Measurements from ENCODE around the gene TRIO. TPM values are rescaled to one million over a fixed set of nuclear protein-coding genes. Genes with fewer than 3 reads are reported as not detected.

The TRIO gene
- total and polyA plus RNA-seq, 2 donors = 35.8 to 233 TPM

GRCh38 chr5:14112998-14113652 lies 30.0 kb upstream of the TRIO start:
- 77% methylated on average over 5 of the region's 5 CpGs for WGBS
- H3K4me1 ChIP-seq (ENCODE audit: insufficient read depth) = no peaks in the 10 kb centered on the region
- H3K27ac ChIP-seq (ENCODE audit: low read depth) = no peak overlapping the region
- no peaks in the 10 kb centered on the region for H3K36me3 ChIP-seq (ENCODE audit: insufficient read depth)
- no peak for DNase-seq (ENCODE audit: extremely low spot score)
- no peak overlapping the region for H3K4me3 ChIP-seq (ENCODE audit: low read depth, low read length)

- DNase-seq (ENCODE audit: extremely low spot score) = no peak
- H3K36me3 ChIP-seq (ENCODE audit: insufficient read depth) = no peaks in the 10 kb centered on the region
- no peak overlapping the region for H3K27ac ChIP-seq (ENCODE audit: low read depth)
- H3K4me1 ChIP-seq (ENCODE audit: insufficient read depth) = no peaks in the 10 kb centered on the region
- H3K4me3 ChIP-seq (ENCODE audit: low read depth, low read length) = no peak overlapping the region
- 86% methylated on average over 4 of the region's 4 CpGs for WGBS
Observed at GRCh38 chr5:14114615-14115251, 28.4 kb upstream of the TRIO start.

GRCh38 chr5:14115323-14115895 lies 27.7 kb upstream of the TRIO start:
- WGBS = 91% methylated on average over 7 of the region's 7 CpGs

GRCh38 chr5:14118551-14119320 lies 24.4 kb upstream of the TRIO start:
- 73% methylated on average over 15 of the region's 15 CpGs for WGBS
- no peak overlapping the region for H3K4me3 ChIP-seq (ENCODE audit: low read depth, low read length)
- no peak for DNase-seq (ENCODE audit: extremely low spot score)
- H3K4me1 ChIP-seq (ENCODE audit: insufficient read depth) = no peaks in the 10 kb centered on the region
- H3K36me3 ChIP-seq (ENCODE audit: insufficient read depth) = no peaks in the 10 kb centered on the region
- H3K27ac ChIP-seq (ENCODE audit: low read depth) = no peak overlapping the region

More at GRCh38 chr5:14115323-14115895, 27.7 kb upstream of the TRIO start:
- DNase-seq (ENCODE audit: extremely low spot score) = no peak
- Histone ChIP-seq H3K4me1 (ENCODE audit: insufficient read depth) (no peaks in the 10 kb centered on the region), H3K36me3 (ENCODE audit: insufficient read depth) (no peaks in the 10 kb centered on the region), H3K4me3 (ENCODE audit: low read depth, low read length) (no peak overlapping the region), H3K27ac (ENCODE audit: low read depth) (no peak overlapping the region)

GRCh38 chr5:14120176-14120575 lies 23.0 kb upstream of the TRIO start:
- WGBS = 92% methylated on average over 4 of the region's 4 CpGs
- no peak overlapping the region for H3K4me3 ChIP-seq (ENCODE audit: low read depth, low read length)

GRCh38 chr5:14121552-14121951 lies 21.6 kb upstream of the TRIO start:
- Histone ChIP-seq H3K4me3 (ENCODE audit: low read depth, low read length) (no peak overlapping the region), H3K27ac (ENCODE audit: low read depth) (no peak overlapping the region), H3K36me3 (ENCODE audit: insufficient read depth) (no peaks in the 10 kb centered on the region), H3K4me1 (ENCODE audit: insufficient read depth) (no peaks in the 10 kb centered on the region)
- no peak for DNase-seq (ENCODE audit: extremely low spot score)
- 95% methylated on average over 1 of the region's 1 CpG for WGBS

More at GRCh38 chr5:14120176-14120575, 23.0 kb upstream of the TRIO start:
- DNase-seq (ENCODE audit: extremely low spot score) = no peak
- H3K36me3 ChIP-seq (ENCODE audit: insufficient read depth) = no peaks in the 10 kb centered on the region
- no peak overlapping the region for H3K27ac ChIP-seq (ENCODE audit: low read depth)
- no peaks in the 10 kb centered on the region for H3K4me1 ChIP-seq (ENCODE audit: insufficient read depth)

- H3K36me3 ChIP-seq (ENCODE audit: insufficient read depth) = no peaks in the 10 kb centered on the region
- no peak for DNase-seq (ENCODE audit: extremely low spot score)
- 86% methylated on average over 4 of the region's 4 CpGs for WGBS
- H3K4me1 ChIP-seq (ENCODE audit: insufficient read depth) = no peaks in the 10 kb centered on the region
- no peak overlapping the region for H3K4me3 ChIP-seq (ENCODE audit: low read depth, low read length)
- no peak overlapping the region for H3K27ac ChIP-seq (ENCODE audit: low read depth)
Observed at GRCh38 chr5:14122089-14122488, 21.1 kb upstream of the TRIO start.

GRCh38 chr5:14123551-14123950 lies 19.6 kb upstream of the TRIO start:
- H3K4me3 ChIP-seq (ENCODE audit: low read depth, low read length) = no peak overlapping the region
- H3K36me3 ChIP-seq (ENCODE audit: insufficient read depth) = no peaks in the 10 kb centered on the region
- no peak for DNase-seq (ENCODE audit: extremely low spot score)
- WGBS = 97% methylated on average over 4 of the region's 4 CpGs
- no peaks in the 10 kb centered on the region for H3K4me1 ChIP-seq (ENCODE audit: insufficient read depth)
- no peak overlapping the region for H3K27ac ChIP-seq (ENCODE audit: low read depth)

GRCh38 chr5:14123974-14124482 lies 19.1 kb upstream of the TRIO start:
- Histone ChIP-seq H3K36me3 (ENCODE audit: insufficient read depth) (no peaks in the 10 kb centered on the region), H3K4me1 (ENCODE audit: insufficient read depth) (no peaks in the 10 kb centered on the region), H3K27ac (ENCODE audit: low read depth) (no peak overlapping the region), H3K4me3 (ENCODE audit: low read depth, low read length) (no peak overlapping the region)
- DNase-seq (ENCODE audit: extremely low spot score) = no peak
- 94% methylated on average over 5 of the region's 5 CpGs for WGBS

- 84% methylated on average over 1 of the region's 1 CpG for WGBS
- Histone ChIP-seq H3K36me3 (ENCODE audit: insufficient read depth) (no peaks in the 10 kb centered on the region), H3K27ac (ENCODE audit: low read depth) (no peak overlapping the region), H3K4me3 (ENCODE audit: low read depth, low read length) (no peak overlapping the region), H3K4me1 (ENCODE audit: insufficient read depth) (no peaks in the 10 kb centered on the region)
- DNase-seq (ENCODE audit: extremely low spot score) = no peak
Observed at GRCh38 chr5:14125262-14125661, 17.9 kb upstream of the TRIO start.

GRCh38 chr5:14127587-14127986 lies 15.6 kb upstream of the TRIO start:
- 69% methylated on average over 3 of the region's 3 CpGs for WGBS
- H3K4me3 ChIP-seq (ENCODE audit: low read depth, low read length) = no peak overlapping the region
- no peak for DNase-seq (ENCODE audit: extremely low spot score)
- H3K36me3 ChIP-seq (ENCODE audit: insufficient read depth) = no peaks in the 10 kb centered on the region
- H3K4me1 ChIP-seq (ENCODE audit: insufficient read depth) = no peaks in the 10 kb centered on the region
- H3K27ac ChIP-seq (ENCODE audit: low read depth) = no peak overlapping the region

- Histone ChIP-seq H3K36me3 (ENCODE audit: insufficient read depth) (no peaks in the 10 kb centered on the region), H3K4me1 (ENCODE audit: insufficient read depth) (no peaks in the 10 kb centered on the region), H3K27ac (ENCODE audit: low read depth) (no peak overlapping the region), H3K4me3 (ENCODE audit: low read depth, low read length) (no peak overlapping the region)
- no peak for DNase-seq (ENCODE audit: extremely low spot score)
Observed at GRCh38 chr5:14128079-14128478, 15.1 kb upstream of the TRIO start.

- Histone ChIP-seq H3K27ac (ENCODE audit: low read depth) (no peak overlapping the region), H3K36me3 (ENCODE audit: insufficient read depth) (no peaks in the 10 kb centered on the region), H3K4me1 (ENCODE audit: insufficient read depth) (no peaks in the 10 kb centered on the region), H3K4me3 (ENCODE audit: low read depth, low read length) (no peak overlapping the region)
- WGBS = 89% methylated on average over 1 of the region's 1 CpG
- DNase-seq (ENCODE audit: extremely low spot score) = no peak
Observed at GRCh38 chr5:14129123-14129522, 14.0 kb upstream of the TRIO start.

Measured in urinary bladder (tissue), 4 donors.